Hematopoietic multipotent progenitor cell treated with erythropoietin and hydrocortisone succinate and interleukin-3 and kit ligand, for 4 days (in vitro differentiated cells): ENCODE results near the gene CLIC1.
"Not testable (repeated sequence)": the region's sequence is repeated elsewhere in the genome, so short reads cannot be mapped to it uniquely, and the experiment has no call there.

Source experiments
- DNase-seq: peaks from one replicate; pipeline ENCODE4 v3.0.0-alpha.2; 2015

CLIC1 gene

DNA sequence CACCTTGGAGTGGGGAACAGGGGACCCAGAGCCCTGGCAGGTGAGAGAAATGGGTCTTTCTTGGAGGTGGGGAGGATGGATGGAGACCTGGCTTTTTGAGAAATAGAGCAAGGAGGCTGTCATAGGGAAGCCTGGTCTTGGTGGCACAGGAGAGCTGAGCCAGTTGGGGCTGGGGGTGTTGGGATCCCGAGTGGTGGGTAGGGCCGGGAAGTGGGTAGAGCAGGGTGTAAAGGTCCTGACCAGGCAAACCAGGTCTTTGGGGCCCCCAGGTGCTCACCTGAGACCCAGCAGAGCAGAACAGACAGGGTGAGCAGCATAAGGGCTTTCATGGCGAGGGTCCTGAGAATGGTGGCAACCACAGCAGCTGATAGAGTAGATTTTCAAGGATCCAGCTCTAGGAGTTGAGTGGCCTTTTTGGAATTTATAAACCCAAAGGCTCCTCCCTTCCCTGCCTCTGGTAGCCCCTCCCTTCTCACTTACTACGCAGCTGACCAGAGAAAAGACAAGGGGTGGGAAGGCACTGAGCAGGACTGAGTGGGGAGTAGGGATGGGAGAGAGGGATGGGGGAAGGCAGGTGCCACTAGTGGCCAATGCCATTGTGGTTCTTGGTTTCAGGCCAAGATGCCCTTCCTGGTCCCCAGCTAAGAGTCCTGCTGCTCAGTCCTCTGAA lies 14.8 kb downstream of the CLIC1 start, which contains the start of gene LY6G6C:
Gene LY6G6C, minus strand, starts transcription at position 396 of the 670 bp plus-strand sequence. Its CDS starts 67 bp downstream, at position 329.
- DNase-seq, result no peak

DNA sequence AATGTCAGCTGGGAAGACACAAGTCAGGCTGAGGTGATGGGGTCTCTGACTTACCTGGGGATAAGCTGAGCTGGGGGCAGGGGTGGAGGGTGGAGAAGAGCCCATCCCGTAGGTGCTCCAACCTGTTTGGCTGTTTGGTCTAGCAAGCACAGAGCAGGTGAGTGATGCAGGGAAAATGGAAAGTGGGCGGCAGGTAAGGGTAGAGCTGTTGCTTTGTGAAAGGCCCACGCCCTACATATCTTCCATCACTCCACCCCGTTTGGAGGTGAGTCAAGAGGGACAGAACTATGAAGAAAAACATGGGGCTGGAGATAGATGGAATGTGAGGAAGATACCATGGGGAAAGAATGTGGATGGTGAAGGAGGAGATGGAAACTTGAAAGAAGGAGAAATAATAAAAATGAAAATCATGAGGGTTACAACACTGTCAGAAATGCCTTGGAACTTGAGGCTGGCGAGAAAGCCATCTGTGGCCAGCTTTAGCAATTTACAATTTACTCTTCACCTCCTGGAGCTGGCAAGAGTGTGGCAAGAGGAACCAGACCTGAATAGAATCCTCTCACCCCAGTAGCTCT lies 16.0 kb downstream of the CLIC1 start:
- DNase-seq, result no peak

DNA sequence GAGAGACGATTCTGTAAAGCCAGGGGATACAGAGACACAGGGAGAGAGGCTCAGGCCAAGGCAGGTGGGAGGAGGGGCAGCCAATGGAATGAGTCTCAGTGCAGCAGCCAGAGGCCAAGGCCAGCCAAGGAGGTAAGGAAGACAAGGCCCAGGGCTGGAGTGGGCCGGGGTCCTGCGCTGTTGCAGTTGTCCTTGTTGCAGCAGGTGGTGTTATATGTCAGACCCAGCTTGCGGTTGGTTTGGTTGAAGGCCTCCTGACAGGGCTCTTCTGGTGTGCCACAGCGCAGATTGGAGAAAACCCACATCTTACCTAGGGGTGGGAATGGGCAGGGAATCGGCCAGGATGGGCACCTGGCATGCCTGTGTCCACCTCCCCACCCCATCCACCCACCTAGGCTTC lies 17.3 kb downstream of the CLIC1 start:
- no peak for DNase-seq

DNA sequence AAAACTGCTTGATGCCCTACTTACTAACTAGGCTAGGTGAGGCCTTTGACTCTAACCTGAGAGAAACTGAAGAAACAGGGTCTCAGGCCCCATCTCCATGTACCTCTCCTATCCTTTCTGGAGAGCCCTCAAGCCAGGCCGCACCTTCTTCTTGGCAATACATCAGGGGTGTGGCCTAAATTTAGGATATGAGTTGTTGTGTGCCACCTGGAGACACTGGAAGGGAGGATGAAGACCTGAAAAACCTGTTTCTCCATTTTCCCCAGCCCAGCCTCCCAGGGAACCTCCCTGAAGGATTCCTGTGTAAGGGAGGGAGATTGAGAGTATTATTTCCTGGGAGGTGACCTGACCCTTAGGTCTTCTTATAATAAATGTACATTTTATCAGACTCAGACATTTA lies 18.1 kb downstream of the CLIC1 start:
- DNase-seq, result no peak

DNA sequence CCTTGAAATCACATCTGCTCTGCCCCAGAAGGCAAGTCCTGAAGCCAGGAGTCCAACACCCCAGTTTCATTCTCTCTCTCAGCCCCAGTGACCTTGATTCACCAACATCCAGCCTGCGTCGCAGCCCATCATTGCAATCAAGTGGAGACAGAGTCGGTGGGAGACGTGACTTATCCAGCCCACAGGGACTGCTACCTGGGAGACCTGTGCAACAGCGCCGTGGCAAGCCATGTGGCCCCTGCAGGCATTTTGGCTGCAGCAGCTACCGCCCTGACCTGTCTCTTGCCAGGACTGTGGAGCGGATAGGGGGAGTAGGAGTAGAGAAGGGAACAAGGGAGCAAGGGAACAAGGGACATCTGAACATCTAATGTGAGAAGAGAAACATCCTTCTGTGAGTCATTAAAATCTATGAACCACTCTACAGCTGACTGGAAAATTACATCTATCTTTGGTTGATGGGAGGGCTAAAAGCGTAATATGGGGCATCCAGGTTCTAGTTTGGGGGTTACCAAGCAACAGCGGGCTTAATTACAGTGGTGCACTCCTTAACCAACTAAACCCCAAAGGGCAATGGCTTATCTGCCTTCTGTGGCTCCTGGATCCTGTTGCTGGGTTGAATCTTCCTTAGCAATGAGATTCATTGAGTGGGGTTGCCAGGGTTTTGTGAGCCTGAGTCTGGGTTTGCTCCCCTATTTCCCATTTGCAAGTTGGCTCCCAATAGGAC lies 18.7 kb downstream of the CLIC1 start:
- DNase-seq, result no peak

DNA sequence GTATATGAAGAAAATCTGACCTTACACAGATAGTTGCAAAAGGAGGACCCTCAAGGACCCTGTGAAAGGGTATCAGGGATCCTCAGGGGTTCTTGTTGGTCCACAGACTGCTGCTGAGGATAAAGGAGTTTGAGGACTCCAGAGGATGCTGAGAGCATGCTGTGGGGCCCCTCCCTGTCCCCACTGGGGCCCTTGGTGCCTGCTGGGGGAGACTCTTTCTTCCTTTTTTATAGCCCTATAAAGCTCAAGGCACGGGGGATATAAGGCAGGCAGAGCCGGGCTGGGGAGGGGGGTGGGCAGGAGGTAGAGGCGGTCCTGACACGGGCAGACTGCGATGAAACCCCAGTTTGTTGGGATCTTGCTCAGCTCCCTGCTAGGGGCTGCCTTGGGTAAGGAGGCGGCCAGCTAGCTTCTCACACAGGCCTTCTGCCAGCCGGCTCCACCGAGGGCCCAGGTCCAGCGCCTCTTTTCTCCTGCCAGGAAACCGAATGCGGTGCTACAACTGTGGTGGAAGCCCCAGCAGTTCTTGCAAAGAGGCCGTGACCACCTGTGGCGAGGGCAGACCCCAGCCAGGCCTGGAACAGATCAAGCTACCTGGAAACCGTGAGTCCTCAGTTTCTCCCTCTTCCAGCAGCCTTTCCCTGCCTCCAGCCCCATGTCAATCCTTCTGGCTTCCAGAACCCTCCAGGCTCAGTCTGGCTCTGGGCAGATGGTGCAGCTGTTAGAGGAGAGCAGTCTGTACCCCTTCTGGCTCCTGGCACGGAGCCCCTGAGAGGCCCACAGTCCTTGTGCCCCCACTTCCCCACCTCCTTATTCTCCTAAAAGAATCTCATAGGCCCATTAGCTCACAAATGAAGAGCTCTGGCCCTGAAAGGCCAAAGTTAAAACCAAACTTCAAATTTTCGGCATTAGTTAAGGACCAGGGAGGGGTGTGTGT lies 21.0 kb downstream of the CLIC1 start, which contains the start of gene LY6G6D:
Gene LY6G6D, plus strand, starts transcription at position 327 of the 937 bp plus-strand sequence. Its CDS starts 8 bp downstream, at position 335.
- DNase-seq, result no peak

DNA sequence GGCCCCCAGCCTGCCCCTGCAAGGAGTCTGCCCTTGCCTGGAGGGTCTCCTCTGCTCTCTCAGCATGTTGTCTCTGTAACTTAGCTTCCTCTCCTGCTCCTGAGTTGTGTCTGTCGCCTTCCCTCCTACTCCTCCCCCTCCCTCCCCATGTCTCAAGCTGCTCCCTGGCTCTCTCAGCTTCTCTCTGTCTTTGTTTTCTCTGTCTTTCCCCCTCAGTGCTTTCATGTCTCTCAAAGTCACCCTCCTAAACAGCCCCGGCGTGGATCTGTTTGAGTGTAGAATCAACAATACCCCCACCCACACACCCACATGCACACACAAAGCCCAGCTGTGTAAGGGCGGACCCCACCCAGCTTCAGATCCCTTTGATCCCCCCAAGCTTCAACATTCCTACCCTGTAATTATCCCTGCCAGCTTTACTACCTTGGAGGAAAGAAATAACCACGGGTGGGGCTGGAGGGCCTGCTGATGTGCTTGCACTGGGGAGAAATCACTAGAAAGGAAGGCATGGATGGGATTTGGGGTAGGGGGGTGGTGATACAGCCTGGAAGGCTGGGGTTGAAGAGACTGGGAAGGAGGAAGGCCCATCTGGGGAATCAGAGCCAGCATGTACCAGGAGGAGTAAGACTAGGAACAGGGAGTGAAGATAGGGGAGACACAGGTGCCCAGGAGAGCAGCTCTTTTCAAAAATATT lies 22.2 kb downstream of the CLIC1 start:
- no peak for DNase-seq

DNA sequence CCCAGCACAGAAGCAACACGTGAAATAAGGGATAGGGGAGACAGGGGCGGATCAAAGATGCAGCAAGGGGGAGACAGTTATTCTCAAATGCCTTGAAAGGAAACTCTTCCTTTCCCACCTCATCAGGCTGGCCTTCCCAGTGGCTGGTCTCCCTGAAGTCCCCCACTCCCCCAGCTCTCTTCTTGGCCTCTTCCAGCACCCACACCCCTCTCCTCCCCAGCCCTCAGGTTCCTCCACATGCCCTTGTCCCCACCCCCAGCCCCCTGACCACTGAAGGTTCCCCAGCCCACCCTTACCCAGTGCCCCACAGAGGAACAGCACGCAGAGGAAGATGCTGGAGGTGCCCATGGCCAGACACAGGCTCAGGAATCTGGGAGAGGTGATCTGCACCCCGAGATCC lies 22.9 kb downstream of the CLIC1 start:
- no peak for DNase-seq

DNA sequence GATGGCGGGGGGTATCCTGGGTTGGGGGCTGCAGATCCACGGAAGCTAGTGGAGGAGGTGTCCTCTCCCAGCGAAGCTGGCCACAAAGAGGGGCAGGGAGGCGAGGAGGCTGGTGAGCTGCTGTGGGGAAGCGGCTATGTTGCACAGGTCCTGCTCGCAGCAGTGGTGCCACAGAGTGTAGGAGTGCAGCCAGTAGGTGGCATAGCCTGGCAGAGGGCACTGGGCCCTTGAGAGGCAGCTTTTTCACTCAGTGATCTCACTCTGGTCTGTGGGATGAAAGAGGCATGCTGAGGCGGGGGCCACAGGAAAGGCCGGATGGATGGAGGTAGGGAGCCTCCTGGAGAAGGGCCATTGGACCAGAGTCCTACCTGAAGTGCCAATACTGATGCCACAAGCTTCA lies 24.0 kb downstream of the CLIC1 start:
- DNase-seq, result peak; percentile 85

DNA sequence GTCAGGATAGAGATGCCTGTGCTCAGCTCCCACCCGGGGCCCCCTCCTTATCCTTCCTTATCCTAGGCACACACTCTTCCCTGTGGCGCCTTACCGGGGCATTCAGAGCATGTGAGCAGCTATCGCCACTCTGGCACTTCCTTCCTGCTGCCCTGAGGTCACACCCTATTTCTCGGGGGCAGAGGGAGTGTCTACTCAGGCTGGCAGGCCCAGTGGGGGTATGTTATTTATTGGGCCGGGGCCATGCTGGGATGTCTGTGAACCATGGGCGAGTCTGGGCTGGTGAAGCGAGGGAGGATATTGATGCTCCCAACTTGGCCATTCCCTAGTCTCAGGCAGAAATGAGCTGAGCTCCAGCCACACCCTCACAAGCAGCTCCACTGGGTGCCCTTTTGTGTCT lies 25.1 kb downstream of the CLIC1 start:
- DNase-seq, result peak; percentile 95

DNA sequence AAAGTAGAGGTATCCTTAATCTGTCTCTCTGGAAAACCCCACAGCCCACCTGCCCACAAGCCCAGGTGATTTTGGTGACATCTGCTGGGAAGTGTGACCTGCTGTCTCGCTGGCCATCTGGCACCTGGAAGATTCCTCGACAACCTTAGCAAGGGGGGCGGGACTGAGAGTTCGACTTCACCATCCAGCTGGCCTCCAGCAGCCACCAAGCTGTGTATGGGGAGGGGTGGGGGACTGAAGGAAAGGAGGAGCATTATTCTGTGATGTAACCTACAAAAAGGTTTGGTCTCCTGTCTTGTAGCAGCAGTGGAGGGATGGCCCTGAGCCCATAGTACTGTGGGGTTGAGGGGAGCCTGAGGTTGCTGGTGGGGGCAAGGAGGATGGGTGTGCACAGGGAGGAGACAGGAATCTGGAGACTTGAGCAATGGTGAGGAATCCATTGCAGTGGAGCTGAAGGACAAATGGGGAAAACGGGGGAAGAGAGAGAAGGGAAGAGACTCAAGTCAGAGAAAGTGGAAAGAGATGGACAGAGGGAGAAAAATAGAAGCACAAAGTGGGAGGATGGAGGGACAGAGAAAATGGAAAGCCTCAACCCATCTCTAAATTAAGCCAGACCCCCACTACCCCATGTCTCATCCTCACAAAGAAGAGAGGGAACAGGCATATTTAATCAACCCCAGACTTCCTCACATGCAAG lies 25.7 kb downstream of the CLIC1 start:
- DNase-seq, result peak; percentile 61

DNA sequence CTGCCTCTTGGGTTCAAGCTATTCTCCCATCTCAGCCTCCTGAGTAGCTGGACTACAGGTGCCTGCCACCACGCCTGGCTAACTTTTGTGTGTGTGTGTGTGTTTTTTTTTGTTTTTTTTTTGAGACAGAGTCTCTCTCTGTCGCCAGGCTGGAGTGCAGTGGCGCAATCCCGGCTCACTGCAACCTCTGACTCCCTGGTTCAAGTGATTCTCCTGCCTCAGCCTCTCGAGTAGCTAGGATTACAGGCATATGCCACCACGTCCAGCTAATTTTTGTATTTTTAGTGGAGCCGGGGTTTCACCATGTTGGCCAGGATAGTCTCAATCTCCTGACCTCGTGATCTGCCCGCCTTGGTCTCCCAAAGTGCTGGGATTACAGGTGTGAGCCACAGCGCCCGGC lies 27.2 kb downstream of the CLIC1 start:
- not testable (repeated sequence) for DNase-seq

DNA sequence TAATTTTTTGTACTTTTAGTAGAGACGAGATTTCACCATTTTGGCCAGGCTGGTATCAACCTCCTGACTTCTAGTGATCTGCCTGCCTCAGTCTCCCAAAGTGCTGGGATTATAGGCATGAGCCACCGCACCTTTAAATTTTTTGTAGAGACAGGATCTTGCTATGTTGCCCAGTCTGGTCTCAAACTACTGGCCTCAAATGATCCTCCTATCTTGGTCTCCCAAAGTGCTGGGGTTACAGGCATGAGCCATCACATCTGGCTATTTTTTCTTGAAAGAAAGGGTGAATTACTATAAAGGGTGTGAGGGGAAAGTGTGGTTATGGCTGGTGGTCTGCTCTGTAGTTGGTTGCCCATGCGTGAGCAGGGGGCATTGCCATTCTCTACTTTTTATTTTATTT lies 28.1 kb downstream of the CLIC1 start:
- DNase-seq, result no peak

DNA sequence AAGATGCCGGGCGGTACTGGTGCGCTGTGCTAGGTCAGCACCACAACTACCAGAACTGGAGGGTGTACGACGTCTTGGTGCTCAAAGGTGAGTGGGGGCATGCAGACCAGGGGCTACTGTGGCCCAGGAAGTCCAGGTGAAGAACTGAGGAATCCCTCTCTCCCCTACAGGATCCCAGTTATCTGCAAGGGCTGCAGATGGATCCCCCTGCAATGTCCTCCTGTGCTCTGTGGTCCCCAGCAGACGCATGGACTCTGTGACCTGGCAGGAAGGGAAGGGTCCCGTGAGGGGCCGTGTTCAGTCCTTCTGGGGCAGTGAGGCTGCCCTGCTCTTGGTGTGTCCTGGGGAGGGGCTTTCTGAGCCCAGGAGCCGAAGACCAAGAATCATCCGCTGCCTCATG lies 28.6 kb downstream of the CLIC1 start:
- no peak for DNase-seq

DNA sequence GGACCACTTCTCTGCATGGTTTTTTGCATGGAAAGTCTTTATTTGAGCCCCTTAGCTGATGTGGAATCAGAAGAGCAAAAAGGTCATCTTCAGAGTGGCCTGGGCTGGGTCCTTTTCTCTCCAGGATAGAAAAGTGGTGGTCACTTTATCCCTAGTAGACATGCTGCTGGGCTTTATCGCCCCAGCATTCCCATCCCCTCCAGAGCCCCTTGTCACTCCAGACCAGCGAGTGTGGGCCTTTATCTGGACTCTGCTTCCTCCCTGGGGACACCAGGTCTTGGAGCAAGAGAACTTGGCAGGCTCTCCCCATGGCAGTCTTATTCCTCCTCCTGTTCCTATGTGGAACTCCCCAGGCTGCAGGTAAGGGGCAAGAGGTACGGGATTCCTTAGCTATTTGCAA lies 29.7 kb downstream of the CLIC1 start, which contains the start of gene LY6G6F:
Gene LY6G6F, plus strand, starts transcription at position 268 of the 400 bp plus-strand sequence. Its CDS starts 41 bp downstream, at position 309.
- no peak for DNase-seq

DNA sequence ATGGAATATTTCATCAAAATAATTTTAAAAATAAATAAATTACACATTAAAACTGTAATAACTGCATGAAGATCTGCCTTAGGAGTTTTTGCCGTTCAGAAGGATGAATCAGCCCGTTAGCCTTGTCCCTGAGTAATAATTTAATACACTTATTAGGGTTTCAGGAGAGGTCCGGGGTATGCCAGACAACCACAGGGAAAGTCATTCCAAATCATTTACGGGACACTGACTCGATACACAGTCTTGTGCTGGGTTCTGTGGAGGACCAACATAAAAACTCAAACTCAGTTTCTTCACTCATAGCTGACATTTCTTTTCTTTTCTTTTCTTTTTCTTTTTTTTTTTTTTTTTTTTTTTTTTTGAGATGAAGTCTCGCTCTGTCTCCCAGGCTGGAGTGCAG lies 30.4 kb downstream of the CLIC1 start:
- DNase-seq, result no peak

DNA sequence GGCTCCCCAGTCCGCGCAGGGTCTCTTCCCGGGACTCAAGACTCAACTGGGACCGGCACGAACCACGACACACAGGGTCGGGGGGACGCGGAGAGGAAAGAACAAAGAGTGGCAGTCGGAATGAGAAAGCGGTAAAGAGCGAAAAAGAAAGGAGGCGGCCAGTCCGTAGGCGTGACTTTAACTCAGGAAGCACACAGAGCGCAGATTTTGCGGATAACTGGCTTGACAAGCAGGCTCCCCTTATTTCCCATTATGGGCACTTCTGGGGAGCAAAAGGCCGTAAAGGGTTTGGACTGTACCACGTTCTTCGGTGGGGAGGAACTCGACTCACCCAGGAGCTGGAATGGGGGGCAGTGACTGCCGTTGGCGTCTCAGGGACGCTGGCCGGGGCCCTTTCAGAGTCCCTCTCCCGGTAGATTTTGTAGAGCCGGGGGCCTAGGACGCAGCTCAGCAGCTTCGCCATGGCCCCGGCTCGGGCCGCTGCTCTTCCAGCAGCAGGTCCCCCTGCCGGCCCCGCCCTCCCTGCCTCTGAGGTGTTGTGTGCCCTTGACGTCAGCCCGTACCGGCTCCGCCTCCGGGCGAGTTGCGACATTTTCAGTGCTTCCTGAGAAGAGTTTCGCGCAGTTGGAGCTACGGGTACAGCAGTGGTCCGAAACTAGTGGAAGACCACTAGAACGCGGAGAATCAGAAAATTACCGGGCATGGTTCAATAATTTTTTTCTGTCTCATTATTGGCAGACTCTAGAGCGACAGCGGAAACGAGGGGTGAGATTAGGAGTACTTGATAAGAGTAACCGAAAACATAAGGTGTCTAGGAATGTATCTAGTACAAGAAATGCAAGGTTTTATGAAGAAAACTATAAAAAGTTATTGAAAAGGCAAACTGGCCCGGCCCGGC lies 33.3 kb downstream of the CLIC1 start, which contains the start of gene ABHD16A:
Gene ABHD16A, minus strand, starts transcription at position 506 of the 898 bp plus-strand sequence. Its CDS starts 43 bp downstream, at position 463.
- peak; percentile 100 for DNase-seq

DNA sequence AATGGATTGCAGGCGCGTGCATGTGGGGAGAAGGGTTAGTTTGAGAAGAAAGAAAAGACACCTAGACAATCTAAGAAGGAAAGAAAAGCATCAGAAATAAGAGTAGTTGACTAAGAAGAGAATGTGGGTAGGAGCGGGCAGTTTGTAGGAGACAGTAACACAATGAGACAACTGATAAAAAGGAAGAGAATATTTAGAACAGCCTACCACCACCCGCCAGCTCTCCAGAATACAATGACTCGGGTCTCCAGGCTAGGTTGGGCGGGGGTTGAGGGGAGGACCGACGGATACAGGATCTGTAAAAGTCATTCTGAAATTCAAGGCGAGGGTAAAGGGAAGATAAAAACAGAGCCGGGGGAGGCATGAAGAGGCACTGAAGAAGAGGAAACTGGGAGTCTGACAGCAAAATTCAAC lies 33.9 kb downstream of the CLIC1 start:
- DNase-seq, result peak; percentile 62

DNA sequence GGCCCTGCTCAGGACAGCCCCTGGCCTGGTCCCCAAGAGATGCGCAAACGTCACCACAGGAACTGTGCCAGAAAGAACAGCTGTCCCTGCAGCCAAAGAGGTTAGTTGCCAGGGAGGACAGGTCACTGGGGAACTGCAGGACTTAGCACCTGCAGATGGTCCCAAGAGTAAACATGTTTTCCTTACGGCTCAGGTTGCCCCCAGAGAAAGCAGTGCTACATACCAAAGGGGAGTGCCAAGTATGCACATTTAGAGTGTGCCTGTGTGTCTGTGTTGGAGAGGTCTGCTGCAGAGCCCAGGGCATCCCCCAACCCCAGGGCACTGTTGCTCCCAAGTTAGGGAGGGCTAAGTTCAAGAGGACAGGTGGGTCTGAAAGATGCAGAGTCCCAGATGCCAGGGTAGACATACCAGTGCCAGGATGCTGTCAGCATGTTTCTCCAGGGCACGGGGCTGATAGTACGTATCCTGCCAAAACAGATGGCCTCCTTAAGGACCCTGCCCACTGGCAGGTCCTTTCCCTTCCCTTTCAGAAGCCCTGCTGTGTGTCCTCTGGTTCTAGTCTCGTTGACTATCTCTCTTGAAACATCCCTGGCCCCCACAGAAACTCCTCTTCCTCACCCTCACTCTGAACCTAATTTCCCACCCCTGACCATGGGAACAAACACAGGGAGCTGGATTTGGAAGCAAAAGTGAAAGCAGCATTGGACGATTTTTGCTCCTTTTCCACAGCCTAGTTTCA lies 34.5 kb downstream of the CLIC1 start:
- peak; percentile 51 for DNase-seq
